Neutrophil (primary cell): ENCODE measurements around the gene ZCCHC8.

ENCODE experiments used
- H3K27ac ChIP-seq: fragments of 200-600 bp; sonication (generic); 2 replicates; pipeline ENCODE4 v1.5.1; 2016; ENCODE audit warnings: mild to moderate bottlenecking, moderate library complexity
- H3K27me3 ChIP-seq: fragments of 200-600 bp; sonication (generic); 2 replicates; pipeline ENCODE4 v1.6.0; 2016; ENCODE audit warnings: mild to moderate bottlenecking
- H3K36me3 ChIP-seq: fragments of 200-600 bp; sonication (generic); 2 replicates; pipeline ENCODE4 v1.5.1; 2017
- H3K4me1 ChIP-seq, 2 experiments: fragments of 200-600 bp in 1 of 2; sonication (generic) in 1 of 2; 1 replicate in 1 of 2; 2 replicates in 1 of 2; pipeline versions ENCODE4 v1.5.1 to v1.6.1; 2013 to 2016; ENCODE audit warnings: low read depth in 1 of 2, low read length in 1 of 2, mild to moderate bottlenecking in 1 of 2, moderate library complexity in 1 of 2; ENCODE audit not compliant: control insufficient read depth in 1 of 2, insufficient read depth in 1 of 2
- H3K4me3 ChIP-seq, 2 experiments: fragments of 200-600 bp in 1 of 2; sonication (generic) in 1 of 2; 1 replicate in 1 of 2; 2 replicates in 1 of 2; pipeline ENCODE4 v1.5.1; 2013 to 2016; ENCODE audit warnings: low read depth in 1 of 2, low read length in 1 of 2, mild to moderate bottlenecking in 1 of 2, moderate library complexity in 1 of 2
- H3K9me3 ChIP-seq: fragments of 200-600 bp; sonication (generic); 2 replicates; pipeline ENCODE4 v1.5.1; 2016
- TF ChIP-seq, protein P1 (sequence below): fragments of 200-600 bp; sonication (generic); IDR thresholded peaks from 2 replicates; pipeline ENCODE4 v1.5.1; 2016; ENCODE audit warnings: antibody characterized with exemption

The ZCCHC8 gene

GRCh38 chr12:122460641-122461040 is 40.1 kb downstream of the ZCCHC8 start:
- TF ChIP-seq, protein P1, sequence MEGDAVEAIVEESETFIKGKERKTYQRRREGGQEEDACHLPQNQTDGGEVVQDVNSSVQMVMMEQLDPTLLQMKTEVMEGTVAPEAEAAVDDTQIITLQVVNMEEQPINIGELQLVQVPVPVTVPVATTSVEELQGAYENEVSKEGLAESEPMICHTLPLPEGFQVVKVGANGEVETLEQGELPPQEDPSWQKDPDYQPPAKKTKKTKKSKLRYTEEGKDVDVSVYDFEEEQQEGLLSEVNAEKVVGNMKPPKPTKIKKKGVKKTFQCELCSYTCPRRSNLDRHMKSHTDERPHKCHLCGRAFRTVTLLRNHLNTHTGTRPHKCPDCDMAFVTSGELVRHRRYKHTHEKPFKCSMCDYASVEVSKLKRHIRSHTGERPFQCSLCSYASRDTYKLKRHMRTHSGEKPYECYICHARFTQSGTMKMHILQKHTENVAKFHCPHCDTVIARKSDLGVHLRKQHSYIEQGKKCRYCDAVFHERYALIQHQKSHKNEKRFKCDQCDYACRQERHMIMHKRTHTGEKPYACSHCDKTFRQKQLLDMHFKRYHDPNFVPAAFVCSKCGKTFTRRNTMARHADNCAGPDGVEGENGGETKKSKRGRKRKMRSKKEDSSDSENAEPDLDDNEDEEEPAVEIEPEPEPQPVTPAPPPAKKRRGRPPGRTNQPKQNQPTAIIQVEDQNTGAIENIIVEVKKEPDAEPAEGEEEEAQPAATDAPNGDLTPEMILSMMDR, result no peak
- no peaks in the 10 kb centered on the region for H3K4me1 ChIP-seq
- H3K9me3 ChIP-seq, result no peaks in the 10 kb centered on the region
- H3K4me3 ChIP-seq, result no peak overlapping the region
- no peaks in the 10 kb centered on the region for H3K27me3 ChIP-seq
- no peaks in the 10 kb centered on the region for H3K36me3 ChIP-seq
- no peak overlapping the region for H3K27ac ChIP-seq

DNA sequence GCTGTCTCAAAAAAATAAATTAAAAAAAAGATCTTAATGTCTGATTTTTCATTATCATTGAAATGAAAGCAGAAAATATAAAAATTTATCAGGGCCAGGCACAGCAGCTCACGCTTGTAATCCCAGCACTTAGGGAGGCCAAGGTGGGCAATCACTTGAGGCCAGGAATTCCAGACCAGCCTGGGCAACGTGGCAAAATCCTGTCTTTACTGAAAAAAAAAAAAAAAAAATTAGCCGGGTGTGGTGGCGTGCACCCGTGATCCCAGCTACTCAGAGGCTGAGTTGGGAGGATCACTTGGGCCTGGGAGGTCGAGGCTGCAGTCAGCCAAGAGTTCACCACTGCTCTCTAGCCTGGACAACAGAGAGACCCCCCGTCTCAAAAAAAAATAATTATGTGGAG is 40.7 kb downstream of the ZCCHC8 start:
- Histone ChIP-seq H3K27me3 (no peaks in the 10 kb centered on the region), H3K4me1 (no peaks in the 10 kb centered on the region), H3K36me3 (no peaks in the 10 kb centered on the region), H3K9me3 (no peaks in the 10 kb centered on the region), H3K27ac (no peak overlapping the region), H3K4me3 (no peak overlapping the region)
- TF ChIP-seq, protein P1, result no peak

DNA sequence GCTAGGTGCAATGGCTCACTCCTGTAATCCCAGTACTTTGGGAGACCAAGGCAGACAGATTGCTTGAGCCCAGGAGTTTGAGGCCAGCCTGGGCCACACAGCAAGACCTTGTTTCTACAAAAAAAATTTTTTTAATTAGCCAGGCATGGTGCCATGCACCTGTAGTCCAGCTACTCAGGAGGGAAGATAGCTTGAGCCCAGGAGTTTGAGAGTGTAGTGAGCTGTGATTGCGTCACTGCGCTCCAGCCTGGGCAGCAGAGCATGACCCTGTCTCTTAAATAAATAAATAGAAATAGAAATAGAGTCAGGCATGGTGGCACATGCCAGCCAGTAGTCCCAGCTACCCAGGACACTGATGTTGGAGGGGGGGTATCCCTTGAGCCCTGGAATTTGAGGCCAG is 41.5 kb downstream of the ZCCHC8 start:
- Histone ChIP-seq H3K9me3 (no peaks in the 10 kb centered on the region), H3K4me1 (no peaks in the 10 kb centered on the region), H3K27ac (no peak overlapping the region), H3K4me3 (no peak overlapping the region), H3K36me3 (no peaks in the 10 kb centered on the region), H3K27me3 (no peaks in the 10 kb centered on the region)
- TF ChIP-seq, protein P1, result no peak

GRCh38 chr12:122458105-122459035 is 42.4 kb downstream of the ZCCHC8 start:
- Histone ChIP-seq H3K4me1 (peaks cover 0 to 4% of the 10 kb centered on the region in 2 experiments), H3K9me3 (no peaks in the 10 kb centered on the region), H3K36me3 (no peaks in the 10 kb centered on the region), H3K4me3 (no peak overlapping the region), H3K27me3 (no peaks in the 10 kb centered on the region), H3K27ac (no peak overlapping the region)
- TF ChIP-seq, protein P1, result no peak

DNA sequence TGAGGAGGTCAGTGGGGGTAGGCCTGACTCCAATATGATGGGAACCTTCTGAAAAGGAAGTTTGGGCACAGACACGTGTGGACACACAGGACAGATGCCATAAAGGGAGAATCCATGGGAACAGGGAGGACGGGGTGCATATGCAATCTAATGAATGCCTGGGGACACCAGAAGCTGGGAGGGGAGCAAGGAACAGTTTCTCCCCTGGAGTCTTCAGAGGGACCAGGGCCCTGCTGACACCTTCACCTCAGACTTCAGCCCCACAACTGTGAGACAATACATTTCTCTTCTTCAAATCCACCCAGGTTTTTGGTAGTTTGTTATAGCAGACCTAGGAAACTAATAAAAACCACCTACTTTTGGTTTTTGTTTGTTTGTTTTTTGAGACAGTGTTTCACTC is 43.1 kb downstream of the ZCCHC8 start:
- Histone ChIP-seq H3K27ac (no peak overlapping the region), H3K4me3 (no peak overlapping the region), H3K36me3 (no peaks in the 10 kb centered on the region), H3K27me3 (no peaks in the 10 kb centered on the region), H3K9me3 (no peaks in the 10 kb centered on the region), H3K4me1 (peaks cover 0 to 4% of the 10 kb centered on the region in 2 experiments)
- TF ChIP-seq, protein P1, result no peak
